K562 (cell line): Measurements from ENCODE around the gene SLC6A16. TPM values are rescaled to one million over a fixed set of nuclear protein-coding genes. Genes with fewer than 3 reads are reported as not detected.

Experiments used
- ATAC-seq: fragments of 200-7000 bp; cut with Tn5 transposase; 3 replicates; pipeline ENCODE4 v1.9.1; 2020; ENCODE audit warnings: moderate library complexity
- BruUV-seq: library from RNA; stranded (reverse); fragments of 400-500 nt; replicated peaks from 2 replicates; lab custom pipeline; 2021; lab: Mats Ljungman, UMichigan
- CTCF ChIA-PET: fragments of 300-600 bp; formaldehyde crosslinking; extraction: SDS; loops from one replicate; lab custom pipeline; 2021; ENCODE audit warnings: low intra/inter-chr PET ratio; lab: Yijun Ruan, JAX
- POLR2A ChIA-PET: fragments of 300-600, 350-650 bp; sonication (Branson Sonifier 250); formaldehyde crosslinking; extraction: SDS; loops from one replicate; lab custom pipeline; 2021; ENCODE audit warnings: antibody characterized with exemption, inconsistent platforms; lab: Yijun Ruan, JAX
- DNase-seq, 4 experiments: peaks; one replicate each; pipeline versions ENCODE4 v3.0.0 to v3.0.0-alpha.2; 2011 to 2018; ENCODE audit warnings: low spot score in 3 of 4, mixed read lengths in 3 of 4; ENCODE audit errors: extremely low read depth in 1 of 4
- FAIRE-seq: peaks from 2 replicates; lab custom pipeline; 2011; peaks lifted over from hg19 to GRCh38; lab: Jason Lieb, UNC
- H2AFZ ChIP-seq: 2 replicates; pipeline ENCODE4 v1.6.0; 2011; ENCODE audit warnings: low read depth, low read length, control low read depth, inconsistent platforms
- H3K27ac ChIP-seq: fragments of 200-600 bp; 3 replicates; pipeline ENCODE4 v1.8.0; 2011; ENCODE audit warnings: low read depth, mild to moderate bottlenecking, control low read depth, inconsistent platforms, low read length, moderate library complexity, mixed read lengths; ENCODE audit errors: extremely low read depth
- H3K27me3 ChIP-seq, 2 experiments: fragments of 300-600 bp in 1 of 2; 2 replicates in 1 of 2; 3 replicates in 1 of 2; pipeline versions ENCODE4 v1.6.0 to v1.8.0; 2011; ENCODE audit warnings: inconsistent platforms in 2 of 2, low read length in 2 of 2, mild to moderate bottlenecking in 1 of 2, mixed read lengths in 1 of 2, moderate library complexity in 1 of 2; ENCODE audit not compliant: control insufficient read depth in 2 of 2, insufficient read depth in 2 of 2
- H3K36me3 ChIP-seq: fragments of 300-600 bp; 3 replicates; pipeline ENCODE4 v1.8.0; 2011; ENCODE audit warnings: mild to moderate bottlenecking, low read length, inconsistent platforms; ENCODE audit not compliant: control insufficient read depth, insufficient read depth
- H3K4me1 ChIP-seq, 2 experiments: fragments of 200-600 bp in 1 of 2; replicated peaks in 1 of 2; 2 replicates in 1 of 2; 3 replicates in 1 of 2; pipeline versions ENCODE4 v1.5.1 to v1.8.0; 2011; ENCODE audit warnings: inconsistent platforms in 2 of 2, low read length in 2 of 2, mild to moderate bottlenecking in 1 of 2, mixed read lengths in 1 of 2, moderate library complexity in 1 of 2; ENCODE audit not compliant: control insufficient read depth in 2 of 2, insufficient read depth in 2 of 2
- H3K4me2 ChIP-seq: 2 replicates; pipeline ENCODE4 v1.6.1; 2011; ENCODE audit warnings: low read length, control low read depth, inconsistent platforms, mixed read lengths; ENCODE audit not compliant: insufficient read depth
- H3K4me3 ChIP-seq: fragments of 200-600 bp; sonication (generic), shearing (Covaris generic); 2 replicates; pipeline ENCODE4 v1.5.1; 2016; ENCODE audit warnings: control low read depth, inconsistent platforms
- H3K79me2 ChIP-seq: fragments of 200-600 bp; 3 replicates; pipeline ENCODE4 v1.8.0; 2011; ENCODE audit warnings: low read length, inconsistent platforms; ENCODE audit not compliant: control insufficient read depth, insufficient read depth
- H3K9ac ChIP-seq, 2 experiments: 2 replicates each; pipeline versions ENCODE4 v1.6.0 to v1.6.1; 2011; ENCODE audit warnings: low read depth in 2 of 2, low read length in 2 of 2, control low read depth in 1 of 2, inconsistent platforms in 1 of 2, mild to moderate bottlenecking in 1 of 2, mixed read lengths in 1 of 2; ENCODE audit not compliant: insufficient read depth in 1 of 2
- H3K9me1 ChIP-seq: one replicate; pipeline ENCODE4 v1.6.0; 2011; ENCODE audit warnings: inconsistent platforms, mild to moderate bottlenecking, low read length, moderate library complexity; ENCODE audit not compliant: control insufficient read depth, insufficient read depth
- H3K9me3 ChIP-seq: replicated peaks from 2 replicates; pipeline ENCODE4 v1.5.1; 2011; ENCODE audit warnings: low read depth, low read length, inconsistent platforms; ENCODE audit not compliant: control insufficient read depth, insufficient read depth
- H4K20me1 ChIP-seq: replicated peaks from 2 replicates; pipeline ENCODE4 v1.6.1; 2011; ENCODE audit warnings: low read length, inconsistent platforms, mixed read lengths; ENCODE audit not compliant: control insufficient read depth, insufficient read depth
- CXXC5 ChIP-seq: fragments of 250-450 bp; sonication (Bioruptor Pico); IDR thresholded peaks from 2 replicates; pipeline ENCODE4 v1.8.0; 2022; ENCODE audit warnings: inconsistent platforms, mild to moderate bottlenecking, moderate library complexity
- DPF2 ChIP-seq: fragments of 450-650 bp; IDR thresholded peaks from 2 replicates; pipeline ENCODE4 v1.6.1; 2016
- GMEB1 ChIP-seq: fragments of 250-450 bp; sonication (Bioruptor Pico); IDR thresholded peaks from 2 replicates; pipeline ENCODE4 v1.4.0; 2020; ENCODE audit warnings: mild to moderate bottlenecking
- POLR2H ChIP-seq: IDR thresholded peaks from 2 replicates; pipeline ENCODE4 v1.6.1; 2016; ENCODE audit warnings: missing genetic modification characterization, low read depth, mild to moderate bottlenecking, control low read depth, missing compliant biosample characterization, moderate library complexity
- PRMT5 ChIP-seq: sonication (generic); formaldehyde crosslinking; IDR thresholded peaks from 2 replicates; pipeline ENCODE4 v1.5.0; 2020; ENCODE audit warnings: missing genetic modification reagents
- TSC22D4 ChIP-seq: fragments of 450-650 bp; IDR thresholded peaks from 2 replicates; pipeline ENCODE4 v1.6.1; 2016; ENCODE audit warnings: missing genetic modification characterization, missing biosample characterization, control low read depth
- ZBTB5 ChIP-seq: fragments of 450-650 bp; IDR thresholded peaks from 2 replicates; pipeline ENCODE4 v1.6.1; 2017; ENCODE audit warnings: antibody characterized with exemption
- ZNF124 ChIP-seq: sonication (generic); formaldehyde crosslinking; IDR thresholded peaks from 2 replicates; pipeline ENCODE4 v1.8.1; 2022; ENCODE audit warnings: missing genetic modification reagents
- ZNF609 ChIP-seq: sonication (generic); formaldehyde crosslinking; IDR thresholded peaks from 2 replicates; pipeline ENCODE4 v1.8.1; 2023; ENCODE audit warnings: missing genetic modification reagents, mild to moderate bottlenecking, borderline replicate concordance
- WGBS: fragments of 100-300 bp; shearing (Covaris generic); methylation state at CpG from one replicate; pipeline ENCODE4 v1.1.6; 2016; ENCODE audit warnings: low coverage, mixed read lengths; ENCODE audit not compliant: insufficient coverage; ENCODE audit errors: missing lambda C conversion rate; 5-methylcytosine and 5-hydroxymethylcytosine counted together
- in situ Hi-C: fragments of 300-500 bp; cut with MboI; formaldehyde crosslinking; loops from 4 replicates; pipeline ENCODE4 v1.15.0; 2018; ENCODE audit warnings: inconsistent platforms, mixed read lengths
- intact Hi-C: fragments of 100-400 bp; cut with micrococcal nuclease; formaldehyde crosslinking; loops from 2 replicates; pipeline ENCODE4 v1.14.2; 2022
- polyA plus RNA-seq, 8 experiments: library from polyadenylated mRNA; depleted of rRNA in 4 of 8; stranded (reverse) in 5 of 8; unstranded in 3 of 8; fragments of >200 nt; fragmentation: Nextera tagmentation in 2 of 8; fragmentation: Illumina TruSeq in 1 of 8; extraction: Ambion mirVana in 2 of 8; extraction: Trizol in 1 of 8; gene quantifications; 2 replicates each; pipeline versions ENCODE4 v1.2.1 to v1.2.3, GENCODE V29; 2011 to 2014; ENCODE audit warnings: inconsistent platforms in 1 of 8, missing spikeins in 1 of 8
- total RNA-seq, 7 experiments: library from RNA; depleted of rRNA in 6 of 7; stranded (reverse); fragments of >200 nt in 6 of 7; fragmentation: Illumina TruSeq in 2 of 7; extraction: Trizol in 2 of 7; gene quantifications; 2 replicates each; pipeline versions ENCODE4 v1.2.1 to v1.2.3, GENCODE V29; 2011 to 2021; ENCODE audit warnings: low replicate concordance in 1 of 7
- TF ChIP-seq, protein P1 (sequence below): sonication (generic); IDR thresholded peaks from 2 replicates; pipeline ENCODE4 v1.6.1; 2016
- TF ChIP-seq, protein P2 (sequence below): conservative IDR thresholded peaks from 2 replicates; pipeline ENCODE4 v1.6.1; 2011; ENCODE audit warnings: low read depth, mild to moderate bottlenecking, low read length; ENCODE audit not compliant: control insufficient read depth

The SLC6A16 gene
- total and polyA plus RNA-seq, 9 of the 15 experiments (the other 6 are each of a cell fraction or from before 2014, with no cell fraction given), result 0.05 to 0.95 (median 0.36) TPM

DNA sequence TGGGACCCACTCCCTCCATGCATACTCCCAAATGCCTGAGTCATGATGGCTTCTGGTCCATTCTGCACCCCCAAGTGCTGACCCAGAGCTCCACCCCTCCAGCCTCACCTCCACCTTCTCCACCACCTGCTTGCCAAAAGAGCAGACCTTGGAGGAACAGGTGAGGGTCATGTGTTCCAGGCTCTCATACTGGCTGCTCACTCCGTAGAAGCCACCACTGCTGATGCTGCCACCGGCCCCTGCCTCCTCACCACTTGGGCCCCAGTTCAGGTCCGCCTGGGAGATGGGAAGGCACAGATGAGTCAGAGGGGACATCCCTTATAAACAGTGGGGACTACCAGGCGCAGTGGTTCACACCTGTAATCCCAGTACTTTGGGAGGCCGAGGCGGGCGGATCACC lies 18.1 kb upstream of the SLC6A16 start (continued):
- TF ChIP-seq ZNF609 (no peak), DPF2 (no peak), PRMT5 (CRISPR knock-in tag) (no peak), ZNF124 (no peak), TSC22D4 (no peak), CXXC5 (no peak)

GRCh38 chr19:49342291-49342721 lies 17.3 kb upstream of the SLC6A16 start:
- Histone ChIP-seq H4K20me1 (no peaks in the 10 kb centered on the region), H3K9me1 (no peaks in the 10 kb centered on the region), H3K9ac (no peak overlapping the region), H3K79me2 (no peaks in the 10 kb centered on the region), H3K4me2 (no peak overlapping the region), H3K27ac (no peak overlapping the region), H3K36me3 (peaks cover 31% of the 10 kb centered on the region; the same call in 1 of the 3 replicates), H2AFZ (no peak overlapping the region), H3K9me3 (no peaks in the 10 kb centered on the region), H3K4me1 (peaks cover 19 to 34% of the 10 kb centered on the region in 2 experiments), H3K4me3 (no peak overlapping the region), H3K27me3 (no peaks in the 10 kb centered on the region)
- POLR2A ChIA-PET, result no interaction called here
- ATAC-seq (no peak), FAIRE-seq (no peak), DNase-seq (no peak)
- intact Hi-C loops, result no loop called here
- BruUV-seq, result no TSS peak
- in situ Hi-C loops, result no loop called here
- CTCF ChIA-PET, result no interaction called here
- WGBS, result 87% methylated on average over 11 of the region's 11 CpGs
- TF ChIP-seq, protein P1, sequence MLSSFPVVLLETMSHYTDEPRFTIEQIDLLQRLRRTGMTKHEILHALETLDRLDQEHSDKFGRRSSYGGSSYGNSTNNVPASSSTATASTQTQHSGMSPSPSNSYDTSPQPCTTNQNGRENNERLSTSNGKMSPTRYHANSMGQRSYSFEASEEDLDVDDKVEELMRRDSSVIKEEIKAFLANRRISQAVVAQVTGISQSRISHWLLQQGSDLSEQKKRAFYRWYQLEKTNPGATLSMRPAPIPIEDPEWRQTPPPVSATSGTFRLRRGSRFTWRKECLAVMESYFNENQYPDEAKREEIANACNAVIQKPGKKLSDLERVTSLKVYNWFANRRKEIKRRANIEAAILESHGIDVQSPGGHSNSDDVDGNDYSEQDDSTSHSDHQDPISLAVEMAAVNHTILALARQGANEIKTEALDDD, result no peak
- TF ChIP-seq POLR2H (tag), result no peak
- TF ChIP-seq, protein P2, sequence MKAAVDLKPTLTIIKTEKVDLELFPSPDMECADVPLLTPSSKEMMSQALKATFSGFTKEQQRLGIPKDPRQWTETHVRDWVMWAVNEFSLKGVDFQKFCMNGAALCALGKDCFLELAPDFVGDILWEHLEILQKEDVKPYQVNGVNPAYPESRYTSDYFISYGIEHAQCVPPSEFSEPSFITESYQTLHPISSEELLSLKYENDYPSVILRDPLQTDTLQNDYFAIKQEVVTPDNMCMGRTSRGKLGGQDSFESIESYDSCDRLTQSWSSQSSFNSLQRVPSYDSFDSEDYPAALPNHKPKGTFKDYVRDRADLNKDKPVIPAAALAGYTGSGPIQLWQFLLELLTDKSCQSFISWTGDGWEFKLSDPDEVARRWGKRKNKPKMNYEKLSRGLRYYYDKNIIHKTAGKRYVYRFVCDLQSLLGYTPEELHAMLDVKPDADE, result no peak
- TF ChIP-seq GMEB1 (CRISPR knock-in tag), result no peak
- no peak for TF ChIP-seq ZBTB5
